ELR (cell line): ENCODE measurements around the gene EPB41.
"Not testable (repeated sequence)": the region's sequence is repeated elsewhere in the genome, so short reads cannot be mapped to it uniquely, and the experiment has no call there.

ENCODE experiments used
- DNase-seq: peaks from one replicate; pipeline ENCODE4 v3.0.0-alpha.2; 2015; ENCODE audit warnings: low read depth

EPB41 gene

DNA sequence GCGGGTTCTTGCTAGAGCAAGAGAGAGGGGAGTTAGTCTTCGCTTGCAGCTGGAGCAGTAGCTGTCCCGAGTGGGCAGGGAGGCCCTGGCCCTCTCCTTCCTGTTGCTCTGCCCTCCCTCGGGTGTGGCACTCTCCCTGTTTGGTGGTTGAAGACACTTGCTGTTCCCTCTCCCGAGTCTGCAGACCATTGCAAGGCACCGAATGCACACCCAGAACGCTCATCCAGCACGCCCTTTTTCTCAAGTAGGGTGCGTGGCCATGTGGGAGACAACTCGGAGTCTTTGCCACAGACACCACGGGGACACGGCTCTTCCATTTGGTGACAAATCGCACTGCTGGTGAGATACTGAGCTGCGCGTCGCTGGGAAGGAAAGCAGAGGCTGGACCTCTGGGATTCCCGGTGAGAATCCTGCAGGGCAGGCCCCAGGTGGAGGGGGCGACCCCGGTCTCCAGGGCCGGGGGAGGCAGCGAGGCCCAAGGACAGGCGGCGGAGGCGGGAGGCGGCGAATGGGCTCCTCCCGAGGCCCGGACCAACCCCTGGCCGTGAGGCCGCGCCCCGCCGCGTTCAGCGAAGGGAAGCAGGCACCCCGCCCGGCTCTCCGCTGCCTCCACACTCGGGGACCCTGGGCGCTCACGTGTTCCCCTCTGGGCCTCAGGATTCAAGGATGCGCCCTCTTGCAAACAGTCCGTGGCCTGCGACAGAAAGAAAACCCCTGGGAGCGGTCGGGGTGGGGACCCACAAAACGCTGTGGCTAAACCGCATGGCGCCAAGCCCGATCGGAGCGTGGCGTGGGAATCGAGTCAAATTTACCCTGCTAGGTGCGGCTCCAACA is 219.7 kb downstream of the EPB41 start:
- DNase-seq = no peak

GRCh38 chr1:29134695-29135028 is 220.3 kb downstream of the EPB41 start:
- no peak for DNase-seq

DNA sequence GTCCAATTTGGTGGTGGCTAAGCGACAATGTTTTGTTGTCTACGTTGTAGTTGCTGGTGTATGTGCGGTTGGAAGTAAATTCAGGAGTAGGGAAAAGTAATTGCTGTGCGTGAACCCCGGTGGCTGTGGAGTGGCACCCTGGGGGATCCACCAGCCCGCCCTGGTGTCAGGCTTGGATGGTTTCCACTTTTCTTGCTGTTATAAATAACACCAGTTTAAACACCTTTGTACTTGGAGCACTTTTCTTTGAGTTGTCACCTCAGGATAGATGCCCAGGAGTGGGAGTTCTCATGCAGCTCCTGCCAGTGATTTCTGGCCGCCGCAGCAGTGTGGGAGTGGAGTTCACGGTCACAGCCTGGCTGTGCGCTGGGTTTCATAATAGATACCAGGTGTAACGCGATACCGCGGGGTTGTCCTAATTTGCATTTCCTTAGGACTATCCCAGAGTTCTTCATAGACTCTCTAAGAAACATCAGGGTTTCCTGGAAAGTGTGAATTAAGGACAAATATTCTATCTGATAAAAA is 222.1 kb downstream of the EPB41 start:
- no peak for DNase-seq

- DNase-seq = no peak
These were observed 228.3 kb downstream of the EPB41 start for GRCh38 chr1:29142714-29143113.

GRCh38 chr1:29144178-29144577 is 229.8 kb downstream of the EPB41 start:
- DNase-seq = no peak

GRCh38 chr1:29145739-29146437 is 231.5 kb downstream of the EPB41 start:
- peak; percentile 83 for DNase-seq

DNA sequence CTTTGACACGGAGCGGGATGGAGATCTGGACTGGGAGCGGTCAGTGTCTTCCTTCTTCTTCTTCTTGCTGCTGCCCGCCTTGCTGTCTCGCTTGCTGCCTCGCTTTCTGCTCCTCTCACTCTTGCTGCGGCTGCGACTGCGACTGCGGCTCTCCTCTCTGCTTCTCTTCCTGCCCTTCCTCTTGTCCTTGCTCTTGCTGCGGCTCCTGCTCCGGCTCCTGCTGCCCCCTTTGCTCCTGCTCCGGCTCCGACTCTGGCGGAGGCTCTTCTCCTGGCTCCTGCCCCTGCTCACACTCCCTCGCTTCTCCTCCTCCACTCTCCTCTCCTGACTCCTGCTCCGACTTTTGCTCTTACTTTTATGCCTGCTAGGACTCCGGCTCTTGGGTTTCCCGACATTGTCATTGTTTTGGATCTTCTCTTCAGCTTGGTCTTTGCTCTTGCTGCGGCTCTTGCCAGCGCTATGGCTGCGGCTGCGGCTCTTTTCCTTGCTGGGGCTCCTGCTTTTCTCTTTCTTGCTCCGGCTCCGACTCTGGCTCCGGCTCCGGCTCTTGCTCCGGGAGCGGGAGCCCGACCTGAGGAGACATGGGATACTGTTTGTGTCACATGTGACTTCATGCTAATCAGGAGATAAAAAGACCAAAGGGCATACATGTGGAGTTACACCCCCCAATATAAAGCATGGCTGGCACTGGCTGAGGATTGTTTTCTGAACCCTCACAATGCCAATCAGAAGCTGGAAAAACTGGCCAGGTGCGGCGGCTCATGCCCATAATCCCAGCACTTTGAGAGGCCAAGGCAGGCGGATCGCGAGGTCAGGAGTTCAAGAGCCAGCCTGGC is 234.5 kb downstream of the EPB41 start:
- DNase-seq = no peak

GRCh38 chr1:29150346-29150745 is 236.0 kb downstream of the EPB41 start:
- not testable (repeated sequence) for DNase-seq

GRCh38 chr1:29152046-29152805 is 237.9 kb downstream of the EPB41 start:
- DNase-seq = no peak

- DNase-seq = no peak
These were observed 242.3 kb downstream of the EPB41 start for GRCh38 chr1:29156543-29157268.

DNA sequence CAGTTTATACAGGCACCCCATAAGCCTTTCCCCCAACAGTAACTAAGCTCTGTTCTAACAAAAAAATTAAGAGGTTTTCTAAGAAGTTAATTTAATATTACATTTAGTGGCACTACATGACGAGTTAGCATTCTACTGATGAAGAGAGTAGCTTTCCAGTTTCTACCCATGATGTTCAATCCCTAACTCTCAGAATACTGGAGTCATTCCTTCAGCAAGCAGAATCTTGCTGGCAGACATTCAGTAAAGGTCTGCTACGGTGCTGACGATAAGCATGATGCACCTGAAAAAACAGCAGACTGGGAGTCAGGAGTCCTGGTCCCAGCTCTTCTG is 242.9 kb downstream of the EPB41 start:
- no peak for DNase-seq

DNA sequence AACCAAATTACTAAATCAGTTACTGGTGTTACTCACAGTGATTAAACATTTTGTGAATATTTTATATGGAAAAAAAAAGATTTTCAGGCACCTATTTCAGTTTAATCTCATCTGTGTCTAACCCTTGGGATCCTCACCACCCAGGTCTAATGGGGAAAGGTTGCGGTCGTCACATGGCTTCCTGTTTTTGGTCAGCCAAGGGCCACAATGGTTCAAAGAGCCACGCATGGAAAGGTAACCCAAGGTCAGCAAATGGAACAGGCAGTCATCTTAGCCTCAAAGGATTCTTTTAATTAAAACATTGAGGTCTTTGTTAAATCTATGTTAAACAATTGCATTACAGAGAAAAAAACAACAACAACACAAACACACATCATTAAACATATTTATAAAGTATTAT is 245.4 kb downstream of the EPB41 start:
- DNase-seq = no peak

GRCh38 chr1:29162025-29162424 is 247.7 kb downstream of the EPB41 start:
- DNase-seq = no peak

DNA sequence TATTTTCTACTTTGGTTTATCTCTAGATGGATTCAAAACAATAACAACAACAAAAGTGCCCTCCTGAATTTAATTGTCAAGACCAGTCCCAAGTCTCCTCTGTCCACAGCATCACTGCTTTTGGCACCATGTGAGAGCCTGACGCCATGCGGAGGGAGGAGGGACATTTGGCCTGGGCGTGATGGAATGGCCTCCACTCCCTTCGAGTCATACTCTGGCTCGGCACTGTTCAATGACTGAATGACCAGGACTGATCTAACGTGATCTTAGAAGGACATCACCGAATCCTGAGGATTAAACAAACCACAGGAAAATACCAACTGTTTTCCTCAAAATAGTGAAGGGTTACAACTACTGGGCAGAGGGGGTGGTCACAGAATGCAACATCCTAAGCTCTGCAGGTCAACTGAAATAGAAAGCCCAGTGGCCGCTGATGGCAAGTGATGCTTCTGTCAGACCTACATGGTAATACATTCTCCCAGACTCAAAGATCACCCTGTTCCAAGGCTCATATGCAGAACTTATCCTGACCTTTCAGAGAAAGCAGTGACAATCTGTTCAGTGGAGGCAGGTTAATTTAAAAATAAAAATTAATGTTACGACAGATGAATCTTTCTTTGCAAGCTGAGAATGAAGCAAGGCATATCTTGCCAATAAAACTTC is 248.2 kb downstream of the EPB41 start:
- peak; percentile 23 for DNase-seq

GRCh38 chr1:29164588-29164987 is 250.2 kb downstream of the EPB41 start:
- DNase-seq = no peak

- no peak for DNase-seq
These were observed 252.0 kb downstream of the EPB41 start for GRCh38 chr1:29166291-29166878.

DNA sequence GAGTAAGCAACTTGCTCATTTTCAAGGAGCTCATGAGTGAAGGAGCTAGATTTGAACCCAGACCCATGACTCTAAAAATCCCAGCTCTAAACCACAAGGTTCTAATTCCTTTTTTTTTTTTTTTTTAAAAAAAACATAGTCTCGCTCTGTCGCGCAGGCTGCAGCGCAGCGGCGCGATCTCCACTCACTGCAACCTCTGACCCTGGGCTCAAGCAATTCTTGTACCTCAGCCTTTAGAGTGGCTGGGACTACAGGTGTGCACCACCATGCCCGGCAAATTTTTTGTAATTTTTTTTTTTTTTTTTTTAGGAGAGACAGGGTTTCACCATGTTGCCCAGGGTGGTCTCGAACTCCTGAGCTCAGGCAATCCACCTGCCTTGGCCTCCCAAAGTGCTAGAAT is 253.5 kb downstream of the EPB41 start:
- DNase-seq = no peak
